ENCODE measurements around the gene TBC1D1. TPM values are rescaled to one million over a fixed set of nuclear protein-coding genes. Genes with fewer than 3 reads are reported as not detected.

Gene TBC1D1
- total RNA-seq, 1 experiment from 2014 or later = 42.6 TPM

DNA sequence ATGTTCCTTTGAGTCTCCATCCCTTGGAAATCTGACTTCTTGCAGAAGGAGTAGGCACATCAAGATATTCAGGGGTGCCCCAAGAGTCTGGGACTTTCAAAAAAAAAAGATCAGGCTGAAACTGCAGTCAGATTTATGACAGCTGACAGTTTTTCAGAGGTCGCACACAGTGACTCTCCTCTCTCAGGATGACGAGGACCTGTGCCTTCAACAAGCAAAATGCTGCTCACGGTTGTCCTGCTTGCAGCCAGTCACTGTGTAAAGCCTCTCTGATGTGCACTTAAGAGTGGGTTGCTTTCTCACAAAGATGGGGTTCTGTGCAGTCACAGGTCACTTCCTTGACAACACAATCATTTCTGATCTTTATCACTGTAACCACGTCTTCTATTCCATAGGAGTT, 247.5 kb downstream of the TBC1D1 start:
- POLR2A ChIA-PET (ENCODE audit: low non-redundant PET) = no interaction called here
- no peaks in the 10 kb centered on the region for H3K27me3 ChIP-seq (replicated peaks; ENCODE audit: insufficient read depth, low read depth, low read length, poor library complexity)
- intact Hi-C loops (cut with micrococcal nuclease; ENCODE audit: unreplicated experiment) = no loop called here
- no peaks in the 10 kb centered on the region for H3K36me3 ChIP-seq (ENCODE audit: insufficient read depth, low read length, poor library complexity, severe bottlenecking)
- CTCF ChIA-PET = no interaction called here
- H3K27ac ChIP-seq (ENCODE audit: low read depth, low read length, poor library complexity, severe bottlenecking) = no peak overlapping the region
- H3K4me1 ChIP-seq (ENCODE audit: insufficient read depth, low read length, poor library complexity, severe bottlenecking) = no peaks in the 10 kb centered on the region
- no peak overlapping the region for H3K4me3 ChIP-seq (ENCODE audit: low read depth, low read length, poor library complexity, severe bottlenecking)
- TF ChIP-seq, protein P1, sequence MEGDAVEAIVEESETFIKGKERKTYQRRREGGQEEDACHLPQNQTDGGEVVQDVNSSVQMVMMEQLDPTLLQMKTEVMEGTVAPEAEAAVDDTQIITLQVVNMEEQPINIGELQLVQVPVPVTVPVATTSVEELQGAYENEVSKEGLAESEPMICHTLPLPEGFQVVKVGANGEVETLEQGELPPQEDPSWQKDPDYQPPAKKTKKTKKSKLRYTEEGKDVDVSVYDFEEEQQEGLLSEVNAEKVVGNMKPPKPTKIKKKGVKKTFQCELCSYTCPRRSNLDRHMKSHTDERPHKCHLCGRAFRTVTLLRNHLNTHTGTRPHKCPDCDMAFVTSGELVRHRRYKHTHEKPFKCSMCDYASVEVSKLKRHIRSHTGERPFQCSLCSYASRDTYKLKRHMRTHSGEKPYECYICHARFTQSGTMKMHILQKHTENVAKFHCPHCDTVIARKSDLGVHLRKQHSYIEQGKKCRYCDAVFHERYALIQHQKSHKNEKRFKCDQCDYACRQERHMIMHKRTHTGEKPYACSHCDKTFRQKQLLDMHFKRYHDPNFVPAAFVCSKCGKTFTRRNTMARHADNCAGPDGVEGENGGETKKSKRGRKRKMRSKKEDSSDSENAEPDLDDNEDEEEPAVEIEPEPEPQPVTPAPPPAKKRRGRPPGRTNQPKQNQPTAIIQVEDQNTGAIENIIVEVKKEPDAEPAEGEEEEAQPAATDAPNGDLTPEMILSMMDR (conservative IDR thresholded peaks at IDR 0.05; ENCODE audit: low read depth, low read length) = no peak
- no peak for TF ChIP-seq EZH2 (IDR thresholded peaks at IDR 0.05; ENCODE audit: borderline replicate concordance, low read depth, low read length, poor library complexity, severe bottlenecking)
- BruUV-seq (replicated peaks) = no TSS peak
- no peak for DNase-seq (ENCODE audit: low spot score)
- H3K9me3 ChIP-seq (ENCODE audit: low read depth, low read length, poor library complexity, severe bottlenecking) = no peaks in the 10 kb centered on the region

DNA sequence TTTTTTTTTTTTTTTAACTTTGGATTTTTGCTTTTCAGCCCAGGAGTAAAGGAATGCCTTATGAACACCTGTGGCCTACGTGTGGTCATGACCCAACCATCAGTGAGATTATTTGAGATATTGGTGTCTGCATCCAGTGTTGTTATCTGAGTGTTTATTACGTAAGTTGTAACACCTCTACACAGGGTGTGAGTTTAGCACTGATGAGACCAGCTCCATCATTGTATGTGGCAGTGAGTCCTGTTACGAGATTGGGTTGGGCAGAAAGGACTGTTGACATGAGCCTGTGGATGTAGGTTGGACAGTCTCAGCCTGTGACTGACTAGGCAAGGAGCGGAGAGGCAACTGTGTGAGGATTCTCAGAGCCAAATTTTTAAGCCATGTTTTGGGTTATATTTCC, 248.3 kb downstream of the TBC1D1 start:
- Histone ChIP-seq H3K27ac (ENCODE audit: low read depth, low read length, poor library complexity, severe bottlenecking) (no peak overlapping the region), H3K36me3 (ENCODE audit: insufficient read depth, low read length, poor library complexity, severe bottlenecking) (no peaks in the 10 kb centered on the region), H3K4me1 (ENCODE audit: insufficient read depth, low read length, poor library complexity, severe bottlenecking) (no peaks in the 10 kb centered on the region), H3K9me3 (ENCODE audit: low read depth, low read length, poor library complexity, severe bottlenecking) (no peaks in the 10 kb centered on the region), H3K4me3 (ENCODE audit: low read depth, low read length, poor library complexity, severe bottlenecking) (no peak overlapping the region), H3K27me3 (replicated peaks; ENCODE audit: insufficient read depth, low read depth, low read length, poor library complexity) (no peaks in the 10 kb centered on the region)
- ChIA-PET CTCF (no interaction called here), POLR2A (ENCODE audit: low non-redundant PET) (no interaction called here)
- intact Hi-C loops (cut with micrococcal nuclease; ENCODE audit: unreplicated experiment) = no loop called here
- TF ChIP-seq EZH2 (IDR thresholded peaks at IDR 0.05; ENCODE audit: borderline replicate concordance, low read depth, low read length, poor library complexity, severe bottlenecking) = no peak
- TF ChIP-seq, protein P1 (conservative IDR thresholded peaks at IDR 0.05; ENCODE audit: low read depth, low read length) = no peak
- BruUV-seq (replicated peaks) = no TSS peak
- DNase-seq (ENCODE audit: low spot score) = no peak

DNA sequence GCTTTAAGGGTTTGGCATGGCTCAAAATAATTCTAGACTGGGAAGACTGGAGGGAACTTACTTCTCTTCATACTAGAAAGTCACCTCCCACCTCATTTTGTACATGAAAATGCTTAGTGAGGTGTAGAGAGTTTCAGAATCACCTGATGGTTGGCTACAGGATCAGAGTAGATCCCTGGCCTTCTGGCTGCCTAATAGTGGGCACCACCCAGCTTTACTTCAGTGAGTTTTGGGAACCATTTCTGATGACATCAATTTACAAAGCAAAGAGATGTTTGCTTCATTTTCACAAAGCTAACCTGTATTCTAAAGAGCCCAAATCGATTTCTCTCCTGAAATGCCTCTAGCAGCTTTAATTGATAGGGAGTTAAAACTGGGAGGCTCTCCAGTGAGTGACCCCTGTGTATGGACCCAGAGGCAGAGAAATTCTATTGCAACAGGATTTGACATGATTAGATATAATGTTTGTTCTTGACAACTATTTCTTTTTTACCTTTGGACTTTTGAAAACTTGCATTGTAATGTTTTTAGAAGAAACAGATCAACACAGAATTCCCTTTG, 249.8 kb downstream of the TBC1D1 start:
- no peaks in the 10 kb centered on the region for H3K4me1 ChIP-seq (ENCODE audit: insufficient read depth, low read length, poor library complexity, severe bottlenecking)
- no peaks in the 10 kb centered on the region for H3K36me3 ChIP-seq (ENCODE audit: insufficient read depth, low read length, poor library complexity, severe bottlenecking)
- no peak overlapping the region for H3K27ac ChIP-seq (ENCODE audit: low read depth, low read length, poor library complexity, severe bottlenecking)
- no peaks in the 10 kb centered on the region for H3K27me3 ChIP-seq (replicated peaks; ENCODE audit: insufficient read depth, low read depth, low read length, poor library complexity)
- no peak for TF ChIP-seq EZH2 (IDR thresholded peaks at IDR 0.05; ENCODE audit: borderline replicate concordance, low read depth, low read length, poor library complexity, severe bottlenecking)
- DNase-seq (ENCODE audit: low spot score) = no peak
- intact Hi-C loops (cut with micrococcal nuclease; ENCODE audit: unreplicated experiment) = no loop called here
- CTCF ChIA-PET = no interaction called here
- no peak overlapping the region for H3K4me3 ChIP-seq (ENCODE audit: low read depth, low read length, poor library complexity, severe bottlenecking)
- POLR2A ChIA-PET (ENCODE audit: low non-redundant PET) = no interaction called here
- H3K9me3 ChIP-seq (ENCODE audit: low read depth, low read length, poor library complexity, severe bottlenecking) = no peaks in the 10 kb centered on the region
- no TSS peak for BruUV-seq (replicated peaks)
